ENCODE data around the gene PTPRE.

DNA sequence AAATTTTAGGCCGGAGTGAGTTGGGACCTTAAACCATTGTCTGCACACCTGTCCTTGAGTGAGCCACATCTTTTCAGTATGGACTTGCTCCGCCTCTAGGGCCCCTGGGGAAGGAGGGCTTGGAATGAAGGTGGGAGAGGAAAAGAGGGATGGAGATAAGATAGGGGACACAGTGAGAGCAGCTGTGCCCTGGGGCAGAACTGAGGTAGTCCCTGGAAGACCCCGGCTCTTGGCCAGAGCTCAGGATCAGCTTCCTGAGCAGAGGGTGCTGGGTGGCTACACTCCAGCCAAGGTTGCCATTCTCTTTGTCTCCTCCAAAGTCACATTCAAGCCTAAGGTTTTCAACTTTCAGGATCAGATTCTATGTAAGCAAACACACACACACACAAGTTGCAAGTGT is 137.3 kb downstream of the PTPRE start:
- TF ChIP-seq, protein P1, sequence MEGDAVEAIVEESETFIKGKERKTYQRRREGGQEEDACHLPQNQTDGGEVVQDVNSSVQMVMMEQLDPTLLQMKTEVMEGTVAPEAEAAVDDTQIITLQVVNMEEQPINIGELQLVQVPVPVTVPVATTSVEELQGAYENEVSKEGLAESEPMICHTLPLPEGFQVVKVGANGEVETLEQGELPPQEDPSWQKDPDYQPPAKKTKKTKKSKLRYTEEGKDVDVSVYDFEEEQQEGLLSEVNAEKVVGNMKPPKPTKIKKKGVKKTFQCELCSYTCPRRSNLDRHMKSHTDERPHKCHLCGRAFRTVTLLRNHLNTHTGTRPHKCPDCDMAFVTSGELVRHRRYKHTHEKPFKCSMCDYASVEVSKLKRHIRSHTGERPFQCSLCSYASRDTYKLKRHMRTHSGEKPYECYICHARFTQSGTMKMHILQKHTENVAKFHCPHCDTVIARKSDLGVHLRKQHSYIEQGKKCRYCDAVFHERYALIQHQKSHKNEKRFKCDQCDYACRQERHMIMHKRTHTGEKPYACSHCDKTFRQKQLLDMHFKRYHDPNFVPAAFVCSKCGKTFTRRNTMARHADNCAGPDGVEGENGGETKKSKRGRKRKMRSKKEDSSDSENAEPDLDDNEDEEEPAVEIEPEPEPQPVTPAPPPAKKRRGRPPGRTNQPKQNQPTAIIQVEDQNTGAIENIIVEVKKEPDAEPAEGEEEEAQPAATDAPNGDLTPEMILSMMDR (IDR thresholded peaks at IDR 0.05; ENCODE audit: poor library complexity, severe bottlenecking), result no peak
- TF ChIP-seq SMC3 (conservative IDR thresholded peaks at IDR 0.05; ENCODE audit: poor library complexity), result no peak
- TF ChIP-seq POLR2AphosphoS5 (IDR thresholded peaks at IDR 0.05), result no peak
- no peak for TF ChIP-seq TAF1 (IDR thresholded peaks at IDR 0.05; ENCODE audit: low read depth)
- no peak for TF ChIP-seq EZH2 (IDR thresholded peaks at IDR 0.05; ENCODE audit: borderline replicate concordance, insufficient read depth, low read length, poor library complexity, severe bottlenecking)
- TF ChIP-seq, protein P2, sequence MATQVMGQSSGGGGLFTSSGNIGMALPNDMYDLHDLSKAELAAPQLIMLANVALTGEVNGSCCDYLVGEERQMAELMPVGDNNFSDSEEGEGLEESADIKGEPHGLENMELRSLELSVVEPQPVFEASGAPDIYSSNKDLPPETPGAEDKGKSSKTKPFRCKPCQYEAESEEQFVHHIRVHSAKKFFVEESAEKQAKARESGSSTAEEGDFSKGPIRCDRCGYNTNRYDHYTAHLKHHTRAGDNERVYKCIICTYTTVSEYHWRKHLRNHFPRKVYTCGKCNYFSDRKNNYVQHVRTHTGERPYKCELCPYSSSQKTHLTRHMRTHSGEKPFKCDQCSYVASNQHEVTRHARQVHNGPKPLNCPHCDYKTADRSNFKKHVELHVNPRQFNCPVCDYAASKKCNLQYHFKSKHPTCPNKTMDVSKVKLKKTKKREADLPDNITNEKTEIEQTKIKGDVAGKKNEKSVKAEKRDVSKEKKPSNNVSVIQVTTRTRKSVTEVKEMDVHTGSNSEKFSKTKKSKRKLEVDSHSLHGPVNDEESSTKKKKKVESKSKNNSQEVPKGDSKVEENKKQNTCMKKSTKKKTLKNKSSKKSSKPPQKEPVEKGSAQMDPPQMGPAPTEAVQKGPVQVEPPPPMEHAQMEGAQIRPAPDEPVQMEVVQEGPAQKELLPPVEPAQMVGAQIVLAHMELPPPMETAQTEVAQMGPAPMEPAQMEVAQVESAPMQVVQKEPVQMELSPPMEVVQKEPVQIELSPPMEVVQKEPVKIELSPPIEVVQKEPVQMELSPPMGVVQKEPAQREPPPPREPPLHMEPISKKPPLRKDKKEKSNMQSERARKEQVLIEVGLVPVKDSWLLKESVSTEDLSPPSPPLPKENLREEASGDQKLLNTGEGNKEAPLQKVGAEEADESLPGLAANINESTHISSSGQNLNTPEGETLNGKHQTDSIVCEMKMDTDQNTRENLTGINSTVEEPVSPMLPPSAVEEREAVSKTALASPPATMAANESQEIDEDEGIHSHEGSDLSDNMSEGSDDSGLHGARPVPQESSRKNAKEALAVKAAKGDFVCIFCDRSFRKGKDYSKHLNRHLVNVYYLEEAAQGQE (IDR thresholded peaks at IDR 0.05; ENCODE audit: borderline replicate concordance), result no peak
- no peak for TF ChIP-seq RAD21 (conservative IDR thresholded peaks at IDR 0.05)
- no peak for TF ChIP-seq EP300 (conservative IDR thresholded peaks at IDR 0.05; ENCODE audit: poor library complexity, severe bottlenecking)

All from neural cell (in vitro differentiated cells).